Activated T-cell treated with anti-CD3 and anti-CD28 coated beads, Interleukin-2, amount 50 U/mL, for 72 hours (primary cell): ENCODE measurements around the gene CCDC180. TPM values are rescaled to one million over a fixed set of nuclear protein-coding genes. Genes with fewer than 3 reads are reported as not detected.
"Not testable (repeated sequence)": the region's sequence is repeated elsewhere in the genome, so short reads cannot be mapped to it uniquely, and the experiment has no call there.

Experiments
- ATAC-seq, 2 donors: fragments of 150-1000 bp; cut with Tn5 transposase; replicated peaks in 1 of 2; 2 replicates each; pipeline ENCODE4 v1.10.0; 2021; ENCODE audit warnings: moderate library complexity in 2 of 2, mild to moderate bottlenecking in 1 of 2
- DNase-seq, 2 donors: peaks; one replicate each; pipeline ENCODE4 v3.0.0; 2021 to 2022; ENCODE audit warnings: mixed read lengths in 1 of 2
- H3K27ac Mint-ChIP-seq: one replicate; pipeline ENCODE4 v1.8.0; 2022; ENCODE audit warnings: mild to moderate bottlenecking, moderate library complexity, mixed read lengths
- H3K27me3 Mint-ChIP-seq: one replicate; pipeline ENCODE4 v1.8.0; 2022; ENCODE audit warnings: low read depth, mixed read lengths
- H3K36me3 Mint-ChIP-seq, 2 donors: one replicate each; pipeline ENCODE4 v1.8.0; 2022; ENCODE audit warnings: mixed read lengths in 2 of 2, mild to moderate bottlenecking in 1 of 2; ENCODE audit not compliant: insufficient read depth in 2 of 2
- H3K4me1 Mint-ChIP-seq: one replicate; pipeline ENCODE4 v1.8.0; 2022; ENCODE audit warnings: low read depth, mixed read lengths
- H3K4me3 Mint-ChIP-seq, 2 donors: one replicate each; pipeline ENCODE4 v1.8.0; 2022; ENCODE audit warnings: mild to moderate bottlenecking in 2 of 2, mixed read lengths in 2 of 2, moderate library complexity in 2 of 2
- H3K9me3 Mint-ChIP-seq, 2 donors: one replicate each; pipeline ENCODE4 v1.8.0; 2022; ENCODE audit warnings: mixed read lengths in 2 of 2
- total RNA-seq, 2 donors: library from RNA; stranded (reverse); gene quantifications; one replicate each; pipeline ENCODE4 v1.2.3, GENCODE V29; 2022

Gene CCDC180
- total RNA-seq = 1 to 10 TPM; 2.5 to 6.2 TPM

DNA sequence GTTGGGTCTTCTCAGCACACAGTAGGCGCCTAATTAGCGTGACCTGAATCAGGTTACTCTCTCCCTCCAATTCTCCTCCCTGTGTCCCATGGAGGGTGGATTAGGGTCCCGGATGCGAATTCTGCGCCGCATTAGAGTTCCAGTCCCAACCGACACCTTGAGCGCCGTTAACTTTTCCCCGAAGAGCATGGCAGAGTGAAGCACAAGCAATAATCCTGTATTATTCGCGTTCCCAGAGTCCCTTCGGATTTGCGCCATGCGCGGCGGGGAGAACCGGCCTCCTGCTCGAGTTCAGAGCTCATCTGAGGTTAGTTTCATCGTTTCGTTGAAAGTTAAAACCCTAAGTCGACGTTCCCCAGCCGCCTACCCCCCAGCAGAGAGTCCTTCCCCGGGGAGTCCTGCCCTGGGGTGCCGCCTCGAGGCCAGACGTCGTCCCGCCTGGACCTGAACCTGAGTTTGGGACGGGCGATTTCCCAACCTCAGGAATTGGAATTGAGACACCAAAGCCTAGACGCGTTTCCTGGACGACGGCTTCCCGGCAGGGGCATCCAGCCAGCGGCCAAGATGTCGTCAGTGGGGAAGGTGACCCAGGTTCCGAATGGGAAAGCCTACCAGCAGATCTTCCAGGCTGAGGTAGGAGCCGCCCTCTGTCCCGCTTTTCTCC, at the start of gene CCDC180:
TSS of gene CCDC180 (plus strand) at position 160 of the 664 bp plus-strand sequence. CDS start at position 565, 405 bp downstream.
- Mint-ChIP-seq H3K9me3 (peaks cover 0 to 2% of the 10 kb centered on the region in 2 donors), H3K36me3 (peaks cover 0 to 1% of the 10 kb centered on the region in 2 donors), H3K27ac (no peak within 1 kb of the TSS), H3K4me3 (no peak within 1 kb of the TSS), H3K27me3 (peaks cover 7% of the 10 kb centered on the region), H3K4me1 (no peaks in the 10 kb centered on the region)
- no peak for DNase-seq
- no peak for ATAC-seq

DNA sequence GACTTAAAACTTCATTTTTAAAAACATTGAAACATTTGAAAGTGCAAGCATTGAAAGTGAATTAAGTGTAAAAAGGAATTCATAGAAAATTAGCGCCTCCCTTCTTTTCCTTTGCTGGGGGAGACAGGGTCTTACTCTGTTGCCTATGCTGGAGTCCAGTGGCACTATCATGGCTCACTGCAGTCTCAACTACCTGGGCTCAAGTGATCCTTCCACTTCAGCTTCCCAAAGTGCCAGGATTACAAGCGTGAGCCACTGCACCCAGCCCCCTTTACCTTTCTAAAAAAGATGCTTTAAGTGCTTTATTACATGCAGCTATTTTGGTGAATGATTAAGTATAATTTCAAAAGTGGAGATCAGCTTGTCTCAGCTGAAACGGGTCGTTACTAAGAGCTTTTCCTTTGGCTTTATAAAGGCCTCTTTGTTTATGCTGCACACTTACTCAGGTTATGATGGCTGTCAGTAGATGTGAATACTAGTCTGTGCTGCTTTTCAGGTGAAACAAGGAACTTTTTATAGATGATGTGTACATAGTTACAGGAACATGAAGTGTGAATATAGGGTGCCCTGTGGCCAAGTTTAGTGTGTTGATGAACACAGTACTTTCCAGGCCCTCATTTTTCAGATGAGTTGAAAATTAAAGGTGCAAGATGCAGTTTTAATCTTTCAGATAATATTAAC, 47.5 kb upstream of the CCDC180 start:
- ATAC-seq, H3K4me3 Mint-ChIP-seq, H3K4me1 Mint-ChIP-seq, H3K9me3 Mint-ChIP-seq, H3K27me3 Mint-ChIP-seq, DNase-seq, H3K27ac Mint-ChIP-seq, H3K36me3 Mint-ChIP-seq: not testable (repeated sequence)

DNA sequence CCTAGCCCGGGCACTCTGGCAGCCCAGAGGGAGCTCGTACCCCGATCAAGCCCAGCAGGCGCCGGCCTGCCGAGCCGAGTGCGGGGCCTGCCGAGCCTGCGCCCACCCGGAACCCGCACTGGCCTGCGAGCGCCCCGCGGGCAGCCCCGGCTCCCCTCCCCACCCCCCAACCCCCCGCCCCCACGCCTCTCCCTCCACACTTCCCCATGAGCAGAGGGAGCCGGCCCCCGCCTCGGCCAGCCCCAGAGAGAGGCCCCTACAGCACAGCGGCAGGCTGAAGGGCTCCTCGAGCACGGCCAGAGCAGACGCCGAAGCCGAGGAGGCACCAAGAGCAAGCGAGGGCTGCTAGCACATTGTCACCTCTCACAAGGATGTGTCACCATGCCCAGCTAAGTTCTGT, 36.2 kb upstream of the CCDC180 start:
- H3K36me3 Mint-ChIP-seq = no peaks in the 10 kb centered on the region
- no peak overlapping the region for H3K4me3 Mint-ChIP-seq
- ATAC-seq (no peak), DNase-seq (no peak)
- H3K9me3 Mint-ChIP-seq = no peaks in the 10 kb centered on the region
- H3K27me3 Mint-ChIP-seq = no peaks in the 10 kb centered on the region
- H3K27ac Mint-ChIP-seq = no peak overlapping the region
- H3K4me1 Mint-ChIP-seq = no peaks in the 10 kb centered on the region

DNA sequence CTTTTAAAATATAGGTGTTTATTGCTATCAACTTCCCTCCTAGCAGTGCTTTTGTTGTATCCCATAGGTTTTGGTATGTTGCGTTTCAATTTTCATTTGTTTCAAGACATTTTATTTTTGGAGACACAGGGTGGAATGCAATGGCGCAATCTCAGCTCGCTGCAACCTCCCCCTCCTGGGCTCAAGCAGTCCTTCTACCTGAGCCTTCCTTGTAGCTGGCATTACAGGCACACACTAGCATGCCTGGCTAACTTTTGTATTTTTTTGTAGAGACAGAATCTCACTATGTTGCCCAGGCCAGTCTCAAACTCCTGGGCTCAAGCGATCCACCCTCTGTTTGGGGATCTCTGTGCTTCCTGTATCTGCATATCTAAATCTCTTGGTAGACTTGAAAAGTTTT, 35.4 kb upstream of the CCDC180 start:
- no peak for ATAC-seq
- peaks cover 0 to 2% of the 10 kb centered on the region in 2 donors for H3K36me3 Mint-ChIP-seq

DNA sequence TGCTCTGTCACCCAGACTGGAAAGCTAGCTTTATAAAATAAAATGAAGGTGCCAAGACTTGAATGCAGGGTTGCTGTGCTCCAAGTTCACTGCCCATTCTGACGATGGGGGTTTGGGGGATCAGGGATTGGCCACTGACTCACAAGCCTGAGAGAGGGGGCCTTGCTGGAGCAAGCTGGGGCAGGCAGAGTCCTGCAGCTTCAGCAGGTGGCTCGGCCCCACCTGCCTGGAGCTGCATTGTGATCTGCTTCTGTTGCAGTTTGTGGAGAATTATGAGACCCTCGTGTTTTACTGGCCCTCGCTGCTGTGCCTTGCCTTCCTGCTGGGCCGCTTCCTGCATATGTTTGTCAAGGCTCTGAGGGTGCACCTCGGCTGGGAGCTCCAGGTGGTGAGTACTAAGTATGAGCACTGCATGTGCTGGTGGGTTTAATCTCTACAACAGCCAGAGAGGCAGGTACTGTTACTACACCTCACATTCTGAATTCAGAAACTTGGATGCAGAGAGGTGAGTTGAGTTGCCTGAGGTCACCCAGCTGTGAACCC, 31.1 kb upstream of the CCDC180 start:
- ATAC-seq (no peak), DNase-seq (no peak)
- Mint-ChIP-seq H3K9me3 (no peaks in the 10 kb centered on the region), H3K36me3 (peaks cover 0 to 7% of the 10 kb centered on the region in 2 donors), H3K27ac (no peak overlapping the region), H3K4me3 (no peak overlapping the region), H3K27me3 (no peaks in the 10 kb centered on the region), H3K4me1 (no peaks in the 10 kb centered on the region)

More for the DNA sequence above, 35.4 kb upstream of the CCDC180 start:
- Mint-ChIP-seq H3K9me3 (no peaks in the 10 kb centered on the region), H3K27me3 (no peaks in the 10 kb centered on the region), H3K4me3 (no peak overlapping the region), H3K4me1 (no peaks in the 10 kb centered on the region), H3K27ac (no peak overlapping the region)
- no peak for DNase-seq

DNA sequence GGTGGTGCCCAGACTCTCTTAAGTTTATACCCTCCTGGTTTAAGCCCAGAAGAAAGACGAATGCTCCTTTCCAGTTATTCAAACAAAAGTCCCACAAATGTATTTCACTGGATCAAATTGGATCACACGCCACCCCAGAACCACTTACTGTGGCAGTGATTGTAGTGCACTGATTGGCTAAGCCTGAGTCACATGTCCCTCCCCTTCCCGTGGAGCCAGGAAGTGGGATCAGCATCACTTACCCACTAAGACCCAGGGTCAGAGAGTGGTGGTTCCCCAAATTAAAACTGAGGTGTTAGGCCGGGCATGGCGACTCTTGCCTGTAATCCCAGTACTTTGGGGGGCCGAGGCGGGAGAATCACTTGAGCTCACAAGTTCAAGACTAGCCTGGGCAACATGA, 29.5 kb upstream of the CCDC180 start:
- Mint-ChIP-seq H3K4me1 (no peaks in the 10 kb centered on the region), H3K27ac (no peak overlapping the region), H3K4me3 (no peak overlapping the region), H3K36me3 (peaks cover 0 to 7% of the 10 kb centered on the region in 2 donors), H3K27me3 (no peaks in the 10 kb centered on the region), H3K9me3 (no peaks in the 10 kb centered on the region)
- DNase-seq (no peak), ATAC-seq (no peak)

DNA sequence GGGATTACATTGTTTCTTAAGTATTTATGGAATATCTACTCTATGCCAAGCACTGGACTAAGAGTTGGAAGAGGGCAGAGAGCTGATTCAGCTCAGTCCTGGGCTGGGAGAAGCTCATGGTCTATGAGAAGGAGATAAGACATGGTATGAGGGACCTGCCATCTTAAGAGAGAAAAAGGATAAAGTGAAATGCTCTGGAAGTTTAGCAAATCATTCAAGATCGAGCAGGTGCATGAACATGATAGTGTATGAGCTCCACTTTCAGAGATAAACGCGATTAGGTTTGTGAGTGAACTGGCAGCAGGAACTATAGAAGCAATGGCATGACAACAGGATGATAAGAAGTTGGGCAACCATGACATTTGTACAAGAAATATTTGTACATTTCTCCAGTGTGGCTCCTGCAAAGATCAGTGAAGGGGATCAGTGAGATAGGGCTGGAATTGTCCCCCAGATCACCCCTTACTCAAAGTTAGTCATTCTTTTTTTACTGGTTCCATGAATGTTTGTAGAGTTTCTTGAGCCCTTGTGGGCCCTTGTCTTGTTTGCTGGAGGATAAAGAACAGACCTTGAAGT, 26.6 kb upstream of the CCDC180 start:
- Mint-ChIP-seq H3K9me3 (peaks cover 1 to 3% of the 10 kb centered on the region in 2 donors), H3K36me3 (peaks cover 0 to 26% of the 10 kb centered on the region in 2 donors)
- no peak for ATAC-seq

DNA sequence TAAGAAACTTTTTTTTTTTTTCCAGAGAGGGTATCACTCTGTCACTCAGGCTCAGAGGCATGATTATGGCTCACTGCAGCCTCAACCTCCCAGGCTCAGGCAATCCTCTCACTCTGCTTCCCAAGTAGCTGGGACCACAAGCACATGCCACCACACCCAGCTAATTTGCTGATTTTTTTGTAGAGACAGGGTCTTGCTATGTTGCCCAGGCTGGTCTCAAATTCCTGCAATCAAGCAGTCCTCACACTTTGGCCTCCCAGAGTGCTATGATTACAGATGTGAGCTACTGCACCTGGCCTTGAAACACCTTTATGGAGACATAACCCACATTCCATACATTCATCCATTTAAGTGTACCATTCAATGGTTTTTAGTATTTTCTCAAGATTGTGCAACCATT, 23.7 kb upstream of the CCDC180 start:
- Mint-ChIP-seq H3K36me3 (peaks cover 6 to 36% of the 10 kb centered on the region in 2 donors), H3K27me3 (no peaks in the 10 kb centered on the region), H3K4me1 (no peaks in the 10 kb centered on the region), H3K4me3 (no peak overlapping the region), H3K27ac (no peak overlapping the region), H3K9me3 (peaks cover 4 to 5% of the 10 kb centered on the region in 2 donors)
- ATAC-seq = no peak
- no peak for DNase-seq

More for the DNA sequence above, 26.6 kb upstream of the CCDC180 start:
- Mint-ChIP-seq H3K27ac (no peak overlapping the region), H3K27me3 (no peaks in the 10 kb centered on the region), H3K4me3 (no peak overlapping the region), H3K4me1 (no peaks in the 10 kb centered on the region)
- no peak for DNase-seq

DNA sequence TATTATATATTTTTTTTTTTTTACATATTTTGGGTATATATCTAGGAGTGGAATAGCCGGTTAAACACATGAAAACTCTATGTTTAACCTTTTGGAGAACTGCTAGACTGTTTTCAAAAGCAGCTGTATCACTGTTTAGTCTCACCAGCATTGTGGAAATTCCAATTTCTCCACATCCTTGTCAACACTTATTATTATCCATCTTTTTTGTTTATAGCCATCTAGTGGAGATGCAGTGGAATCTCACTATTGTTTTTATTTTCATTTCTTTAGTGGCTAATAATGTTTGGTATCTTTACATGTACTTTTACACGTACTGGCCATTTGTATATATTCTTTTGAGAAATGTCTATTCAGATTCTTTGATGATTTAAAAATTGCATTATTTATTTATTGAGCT, 22.7 kb upstream of the CCDC180 start:
- Mint-ChIP-seq H3K4me1 (no peaks in the 10 kb centered on the region), H3K4me3 (no peak overlapping the region), H3K27me3 (no peaks in the 10 kb centered on the region), H3K27ac (no peak overlapping the region), H3K9me3 (peaks cover 4 to 5% of the 10 kb centered on the region in 2 donors), H3K36me3 (peaks cover 6 to 36% of the 10 kb centered on the region in 2 donors)
- ATAC-seq = no peak
- no peak for DNase-seq

DNA sequence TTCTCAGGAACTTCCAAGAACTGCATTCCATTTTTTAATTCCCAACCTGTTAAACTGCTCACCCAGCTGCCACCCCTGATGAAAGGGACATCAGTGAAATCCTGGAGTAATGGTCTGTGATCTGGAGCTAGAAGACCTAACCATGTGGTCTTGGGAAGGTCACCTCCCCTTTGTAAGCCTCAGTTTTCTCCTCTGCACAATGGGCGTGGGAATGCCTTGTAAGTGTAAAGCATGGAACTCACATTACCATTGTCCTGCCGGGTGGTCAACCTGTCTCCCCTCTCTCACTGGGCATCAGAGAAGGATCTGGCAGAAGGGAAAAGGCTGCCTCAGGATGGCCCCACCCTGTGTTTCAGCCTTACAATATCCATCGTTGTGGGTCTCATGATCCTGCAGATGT, 15.3 kb upstream of the CCDC180 start:
- Mint-ChIP-seq H3K4me1 (no peaks in the 10 kb centered on the region), H3K4me3 (no peak overlapping the region), H3K27ac (no peak overlapping the region), H3K36me3 (peaks cover 1 to 9% of the 10 kb centered on the region in 2 donors), H3K27me3 (no peaks in the 10 kb centered on the region), H3K9me3 (no peaks in the 10 kb centered on the region)
- DNase-seq (no peak), ATAC-seq (no peak)

DNA sequence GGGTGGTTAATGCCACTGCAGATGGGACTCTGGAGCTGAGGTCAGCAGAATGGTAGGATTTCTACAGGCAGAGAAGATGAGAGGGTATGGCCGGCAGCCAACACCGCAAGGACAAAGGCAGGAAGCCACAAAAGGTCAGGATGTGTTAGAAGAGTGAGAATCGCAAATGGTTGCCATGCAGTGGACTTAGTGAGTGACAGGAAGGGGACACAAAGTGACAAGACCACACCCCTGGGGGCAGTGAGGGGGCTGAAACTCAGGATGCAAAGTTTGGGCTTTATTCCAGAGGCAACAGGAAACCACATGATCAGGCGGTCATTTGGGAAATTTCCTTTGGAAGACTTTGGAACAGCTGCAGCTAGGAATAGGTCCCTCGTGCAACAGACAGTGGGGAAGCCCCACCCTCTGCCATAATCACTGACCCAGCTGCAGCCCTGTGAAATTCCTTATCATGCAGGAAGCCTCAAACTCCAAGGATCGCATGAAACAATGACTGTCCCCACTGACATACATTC, 14.2 kb upstream of the CCDC180 start:
- Mint-ChIP-seq H3K9me3 (peaks cover 0 to 4% of the 10 kb centered on the region in 2 donors), H3K36me3 (peaks cover 6 to 10% of the 10 kb centered on the region in 2 donors), H3K27ac (no peak overlapping the region), H3K4me3 (no peak overlapping the region), H3K4me1 (no peaks in the 10 kb centered on the region), H3K27me3 (no peaks in the 10 kb centered on the region)
- DNase-seq = no peak
- no peak for ATAC-seq

DNA sequence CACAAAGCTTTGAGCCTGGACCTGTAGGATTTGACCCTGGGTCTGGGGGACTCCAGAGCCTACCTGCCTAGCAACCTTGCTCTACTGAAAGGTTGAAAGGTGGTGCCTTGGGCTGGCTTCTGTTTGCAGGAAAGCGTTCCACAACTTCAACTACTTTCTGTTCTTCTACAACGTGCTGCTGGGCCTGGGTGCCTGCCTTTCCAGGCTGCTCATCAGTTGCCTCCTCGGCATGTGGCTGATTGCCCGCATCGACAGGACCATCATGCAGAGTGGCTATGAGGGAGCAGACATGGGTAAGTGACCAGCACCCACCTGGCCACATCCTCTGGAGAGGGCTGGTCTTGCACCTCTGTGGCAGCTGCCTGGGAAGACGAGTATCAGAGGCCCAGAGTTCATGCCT, 13.6 kb upstream of the CCDC180 start:
- Mint-ChIP-seq H3K27me3 (peaks cover 4% of the 10 kb centered on the region), H3K4me3 (no peak overlapping the region), H3K4me1 (peaks cover 4% of the 10 kb centered on the region), H3K9me3 (peaks cover 0 to 7% of the 10 kb centered on the region in 2 donors), H3K27ac (no peak overlapping the region), H3K36me3 (peaks cover 6 to 15% of the 10 kb centered on the region in 2 donors)
- no peak for ATAC-seq
- no peak for DNase-seq

DNA sequence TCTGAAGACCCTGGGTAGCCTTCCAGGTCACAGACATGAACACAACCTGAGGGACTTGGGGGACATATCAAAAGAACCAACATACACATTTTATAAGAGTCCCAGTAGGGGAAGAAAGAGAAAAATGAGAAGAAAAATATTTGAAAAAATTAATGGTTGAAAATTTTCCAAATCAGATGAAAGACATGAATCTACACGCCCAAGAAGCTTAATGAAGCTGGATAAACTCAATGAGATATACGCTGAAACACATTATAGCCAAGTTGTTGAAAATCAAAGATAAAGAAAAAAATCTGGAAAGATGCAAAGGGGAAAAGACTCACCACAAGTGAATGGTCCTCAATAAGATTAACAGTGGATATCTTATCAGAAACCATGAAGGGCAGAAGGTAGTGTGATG, 9.6 kb upstream of the CCDC180 start:
- Mint-ChIP-seq H3K36me3 (peaks cover 6 to 13% of the 10 kb centered on the region in 2 donors), H3K27me3 (peaks cover 4% of the 10 kb centered on the region), H3K9me3 (peaks cover 0 to 11% of the 10 kb centered on the region in 2 donors), H3K27ac (no peak overlapping the region), H3K4me3 (no peak overlapping the region), H3K4me1 (peaks cover 6% of the 10 kb centered on the region)
- ATAC-seq (no peak), DNase-seq (no peak)
